Femur (tissue), 1 donor: ENCODE measurements around the gene KIF2A.
"Not testable (repeated sequence)": the region's sequence is repeated elsewhere in the genome, so short reads cannot be mapped to it uniquely, and the experiment has no call there.

Experiments
- DNase-seq: peaks from one replicate; pipeline ENCODE4 v3.0.0-alpha.2; 2017

Gene KIF2A

DNA sequence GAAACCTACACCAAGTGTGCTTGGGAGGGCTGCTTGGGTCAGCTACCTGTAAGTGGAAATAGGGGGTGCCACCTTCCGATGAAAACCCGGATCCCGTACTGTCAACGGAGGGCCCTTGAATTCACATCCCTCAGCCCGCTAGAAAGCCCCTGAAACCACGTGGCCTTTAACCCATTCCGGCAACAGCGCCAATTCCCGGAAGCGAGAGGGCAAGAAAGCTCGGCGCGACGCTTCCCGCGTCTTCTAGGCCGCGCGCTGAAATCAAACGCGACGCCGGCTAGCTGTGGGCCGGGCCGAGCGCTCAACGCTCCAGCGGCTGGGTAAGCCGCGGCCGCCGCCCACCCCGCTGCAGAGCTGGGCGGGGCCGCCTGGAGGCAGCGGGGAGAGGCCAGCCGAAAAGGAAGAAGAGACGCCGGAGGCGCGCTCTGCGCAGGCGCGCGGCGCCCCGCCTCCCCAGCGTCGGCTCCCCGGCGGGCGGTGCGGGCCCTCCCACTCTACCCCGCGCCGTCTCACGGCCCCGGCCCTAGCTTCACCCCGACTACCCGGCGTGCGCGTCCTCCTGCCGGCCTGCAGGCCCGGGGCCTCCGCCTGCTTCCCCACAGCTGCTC lies at the start of gene KIF2A:
Gene KIF2A (plus strand): TSS at position 492 of the 608 bp plus-strand sequence. CDS start 267 bp downstream, outside the sequence.
- peak; percentile 95 for DNase-seq

DNA sequence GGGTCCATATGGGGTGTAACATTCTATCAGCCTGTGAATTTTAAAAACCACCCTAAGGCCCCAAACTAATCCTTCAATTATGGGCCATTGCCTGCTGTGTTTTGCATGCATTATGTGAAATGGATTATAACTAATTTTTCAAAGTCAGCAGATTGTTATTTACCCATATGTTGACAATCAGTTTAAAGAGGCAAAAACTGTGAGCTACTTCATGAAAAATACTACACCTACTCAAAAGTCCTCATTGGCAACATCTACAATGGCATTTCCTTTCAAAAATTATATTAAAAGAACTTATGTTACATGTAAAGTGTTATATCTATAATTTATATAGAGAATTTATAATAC lies 49.0 kb upstream of the KIF2A start:
- DNase-seq: no peak

DNA sequence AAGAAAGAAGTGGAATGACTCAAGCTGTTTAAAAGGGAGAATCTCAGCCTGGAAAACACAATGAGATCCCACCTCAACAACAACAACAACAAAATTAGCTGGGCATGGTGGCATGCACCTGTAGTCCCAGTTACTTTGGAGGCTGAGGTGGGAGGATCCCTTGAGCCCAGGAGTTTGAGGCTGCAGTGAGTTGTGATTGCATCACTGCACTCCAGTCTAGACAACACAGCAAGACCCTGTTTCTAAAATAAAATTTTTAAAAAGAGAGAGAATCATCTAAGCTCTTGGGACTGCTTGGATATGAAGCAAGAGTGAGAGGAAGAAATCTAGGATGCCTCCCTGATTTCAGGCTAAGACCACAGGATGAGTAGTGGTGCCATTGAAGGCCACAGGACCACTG lies 47.4 kb upstream of the KIF2A start:
- DNase-seq: no peak

DNA sequence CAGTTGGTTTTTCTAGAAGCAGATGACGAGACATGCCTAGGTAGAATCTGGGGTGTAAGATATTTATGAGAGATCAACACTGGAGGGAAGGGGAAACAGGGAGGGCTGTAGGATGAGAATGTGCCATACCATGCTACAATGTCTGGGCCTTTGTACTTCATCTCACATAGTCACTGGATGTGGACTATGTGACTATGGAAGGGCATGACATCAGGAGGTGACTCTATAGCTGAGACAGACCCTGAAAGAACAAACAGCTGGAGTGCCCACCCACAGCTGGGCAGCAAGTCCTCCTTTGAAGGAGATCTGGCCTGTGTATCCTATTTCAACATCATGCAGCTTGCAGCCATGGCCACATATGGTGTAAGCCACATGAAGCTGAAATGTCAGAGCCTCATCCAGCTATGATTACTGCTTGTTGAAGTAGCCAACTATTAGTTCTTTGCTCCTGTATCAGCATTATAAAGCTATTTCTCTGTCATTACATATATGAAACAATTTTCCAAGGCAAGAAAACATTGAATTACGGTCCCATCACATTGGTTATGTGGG lies 46.2 kb upstream of the KIF2A start:
- peak; percentile 21 for DNase-seq

GRCh38 chr5:62260513-62260912 lies 45.5 kb upstream of the KIF2A start:
- DNase-seq: no peak

- no peak for DNase-seq
Measured at GRCh38 chr5:62263401-62263800, 42.6 kb upstream of the KIF2A start.

- no peak for DNase-seq
Measured at GRCh38 chr5:62265648-62266112, 40.3 kb upstream of the KIF2A start.

DNA sequence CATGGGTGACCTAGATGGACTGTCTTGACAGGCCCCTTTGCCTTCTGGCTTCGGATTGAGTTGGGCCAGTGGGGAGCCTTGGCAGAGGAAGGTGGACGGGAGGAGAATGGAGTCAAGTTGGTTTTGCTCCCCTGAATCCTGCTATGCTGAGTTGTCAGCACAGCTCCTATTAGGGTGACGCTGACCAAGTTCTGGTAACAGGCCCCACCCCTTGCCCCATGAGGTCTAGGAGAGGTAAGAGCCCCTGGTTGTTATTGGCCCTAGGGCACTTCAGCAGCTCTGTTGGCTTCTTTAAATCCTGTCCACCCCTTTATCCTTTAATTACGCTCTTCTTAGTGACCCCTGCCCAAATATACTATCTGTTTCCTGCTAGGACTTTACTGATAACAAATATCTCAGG lies 39.4 kb upstream of the KIF2A start:
- DNase-seq: no peak

- no peak for DNase-seq
Measured at GRCh38 chr5:62268234-62268633, 37.8 kb upstream of the KIF2A start.

DNA sequence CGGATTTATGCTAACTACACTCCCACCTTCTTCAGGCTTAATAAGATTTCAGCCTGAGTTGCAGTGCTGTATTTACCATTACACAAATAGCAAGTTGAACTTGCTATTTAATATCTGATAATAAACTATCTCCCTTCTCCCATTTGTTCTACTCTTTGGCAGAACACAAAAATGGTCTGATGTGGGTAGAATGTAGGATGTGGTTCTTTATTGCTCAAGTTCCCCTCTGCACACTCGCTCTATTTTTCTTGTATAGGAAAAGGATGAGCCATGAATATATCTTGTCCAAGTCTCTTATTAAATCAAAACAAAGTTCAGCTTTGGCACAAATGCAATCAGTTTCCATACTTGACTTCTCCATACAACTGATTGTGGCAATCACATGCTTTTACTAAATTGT lies 37.2 kb upstream of the KIF2A start:
- no peak for DNase-seq

DNA sequence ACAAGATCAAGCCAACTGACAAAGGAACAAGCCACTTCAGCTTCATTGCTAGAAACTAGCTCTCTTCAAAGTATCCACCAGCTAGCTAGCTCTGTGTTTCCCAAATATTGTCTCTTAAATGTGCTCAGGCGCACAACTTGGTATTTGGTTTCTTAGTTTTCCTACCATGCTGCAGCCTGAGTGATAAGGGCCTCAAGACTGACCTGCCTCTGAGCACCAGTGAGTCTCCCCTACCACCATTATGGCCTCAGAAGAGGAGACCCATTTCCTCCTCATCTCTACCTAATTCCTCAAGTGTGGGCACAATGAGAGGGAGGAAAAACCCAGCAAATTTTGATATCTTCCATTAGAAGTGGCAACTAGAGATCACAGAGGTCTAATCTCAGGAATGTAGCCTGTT lies 34.6 kb upstream of the KIF2A start:
- DNase-seq: no peak

GRCh38 chr5:62271870-62272269 lies 34.1 kb upstream of the KIF2A start:
- DNase-seq: no peak

DNA sequence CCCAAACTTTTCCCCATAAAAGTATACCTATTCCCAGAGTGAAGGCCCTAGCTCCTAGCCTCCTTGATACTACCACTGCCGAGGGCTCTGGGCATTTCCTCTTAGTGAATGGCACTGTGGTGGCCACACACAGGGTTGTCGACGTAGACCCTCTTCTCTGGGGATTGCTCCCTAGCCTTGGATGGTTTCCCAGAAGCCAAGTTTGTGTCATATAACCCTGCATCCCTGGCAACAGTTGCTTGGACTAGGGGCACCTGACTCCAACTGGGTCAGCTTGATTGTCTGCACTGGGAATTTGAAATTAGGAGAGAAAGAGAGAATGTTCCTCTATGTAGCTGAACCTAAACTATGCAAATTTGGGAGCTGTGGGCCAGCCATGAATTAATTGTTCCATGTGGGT lies 32.3 kb upstream of the KIF2A start:
- no peak for DNase-seq

DNA sequence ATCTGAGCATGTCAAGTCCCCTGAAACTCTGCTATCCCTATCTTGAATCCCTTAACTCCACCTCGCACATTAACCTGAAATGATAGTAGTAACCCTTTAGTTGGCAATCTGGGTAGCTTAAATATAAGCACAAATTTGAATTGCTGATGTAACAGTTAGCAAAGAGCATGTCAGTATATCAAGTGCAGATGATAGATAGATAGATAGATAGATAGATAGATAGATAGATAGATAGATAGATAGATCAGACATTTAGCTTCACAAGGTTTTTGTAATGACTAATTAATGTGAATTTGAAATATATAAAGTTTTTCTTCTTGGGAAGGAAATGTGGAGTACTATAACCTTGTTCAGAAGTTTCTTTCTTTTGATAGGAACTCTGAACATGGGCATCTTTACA lies 30.4 kb upstream of the KIF2A start:
- DNase-seq: no peak

DNA sequence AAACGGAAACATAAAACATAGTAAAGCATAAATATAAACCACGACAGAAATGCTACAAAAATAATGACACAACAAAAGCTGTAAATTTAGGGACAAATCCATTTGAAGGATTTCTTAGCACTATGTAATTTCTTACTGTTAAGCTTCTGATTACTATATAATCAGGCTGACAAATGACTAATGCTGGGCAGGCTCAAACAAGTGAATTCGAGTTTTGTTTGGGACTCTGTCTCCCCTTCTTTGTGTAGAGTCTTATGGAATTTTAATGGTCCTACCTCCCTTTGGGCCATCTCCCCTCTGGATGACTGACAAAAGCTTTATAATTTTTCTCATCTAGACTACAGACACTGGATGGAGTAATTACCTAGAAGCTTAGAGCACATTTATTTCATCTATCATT lies 24.6 kb upstream of the KIF2A start:
- DNase-seq: no peak

- no peak for DNase-seq
Measured at GRCh38 chr5:62282064-62282463, 23.9 kb upstream of the KIF2A start.

GRCh38 chr5:62283005-62283404 lies 23.0 kb upstream of the KIF2A start:
- no peak for DNase-seq

DNA sequence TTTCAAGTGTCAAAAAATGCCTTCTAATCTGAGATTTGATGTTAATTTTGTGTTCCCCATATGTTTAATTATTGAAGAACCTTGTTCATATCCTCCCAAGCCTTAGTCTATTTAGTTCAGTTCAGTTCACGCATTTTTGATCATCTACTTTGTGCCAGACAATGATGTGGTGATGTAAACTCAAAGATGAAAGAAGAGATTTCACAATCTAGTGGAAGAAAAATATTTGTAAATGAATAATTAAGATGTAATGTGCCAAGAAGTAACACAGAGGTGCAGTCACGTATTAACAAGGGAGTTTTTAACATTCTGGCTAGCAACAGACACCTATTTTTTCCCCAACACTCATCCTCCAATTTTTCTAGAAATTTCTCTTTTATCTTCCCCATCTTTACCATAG lies 22.1 kb upstream of the KIF2A start:
- no peak for DNase-seq

DNA sequence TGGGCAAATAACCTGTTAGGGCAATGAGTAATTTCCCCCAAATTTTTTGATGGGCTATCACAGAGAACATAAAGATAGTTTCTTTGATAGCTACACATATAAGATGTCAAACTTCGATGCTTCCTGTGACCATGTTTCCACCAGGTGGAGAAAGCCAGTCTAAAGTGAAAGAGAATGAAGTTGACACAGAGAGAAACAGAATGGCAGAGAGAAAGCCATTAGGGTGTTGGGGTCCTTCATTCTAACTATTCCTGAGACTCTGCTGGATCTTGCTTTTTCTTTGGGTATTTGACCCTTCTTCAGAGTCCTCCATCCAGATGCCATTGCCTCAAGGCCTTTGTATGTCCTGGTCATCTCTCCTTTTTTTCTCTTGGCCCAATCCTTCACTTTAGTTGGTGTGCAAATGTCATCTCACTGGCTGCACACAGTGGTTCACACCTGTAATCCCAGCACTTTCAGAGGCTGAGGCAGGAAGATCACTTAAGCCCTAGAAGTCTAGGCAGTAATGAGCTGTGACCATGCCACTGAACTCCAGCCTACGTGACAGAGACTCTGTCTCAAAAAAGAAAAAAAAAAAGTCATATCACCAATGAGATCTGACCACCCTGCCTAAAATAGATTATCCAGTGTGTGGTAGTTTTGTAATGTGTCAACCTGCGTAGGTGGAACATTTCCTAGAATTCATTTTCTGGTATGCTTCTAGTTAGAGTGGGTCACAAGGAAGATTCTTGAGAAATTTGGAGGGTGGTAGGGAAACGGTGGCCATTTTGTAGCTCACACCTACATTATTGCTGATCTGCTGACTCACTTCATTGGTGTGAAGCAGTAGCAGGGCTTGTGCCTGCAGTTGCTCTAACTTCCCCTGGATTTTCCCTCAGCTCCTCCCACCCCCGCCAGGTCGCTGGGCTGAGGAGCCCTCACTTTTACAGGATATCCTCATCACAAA lies 20.8 kb upstream of the KIF2A start:
- DNase-seq: no peak

- no peak for DNase-seq
Measured at GRCh38 chr5:62286834-62287233, 19.2 kb upstream of the KIF2A start.

GRCh38 chr5:62287237-62287636 lies 18.8 kb upstream of the KIF2A start:
- DNase-seq: no peak

DNA sequence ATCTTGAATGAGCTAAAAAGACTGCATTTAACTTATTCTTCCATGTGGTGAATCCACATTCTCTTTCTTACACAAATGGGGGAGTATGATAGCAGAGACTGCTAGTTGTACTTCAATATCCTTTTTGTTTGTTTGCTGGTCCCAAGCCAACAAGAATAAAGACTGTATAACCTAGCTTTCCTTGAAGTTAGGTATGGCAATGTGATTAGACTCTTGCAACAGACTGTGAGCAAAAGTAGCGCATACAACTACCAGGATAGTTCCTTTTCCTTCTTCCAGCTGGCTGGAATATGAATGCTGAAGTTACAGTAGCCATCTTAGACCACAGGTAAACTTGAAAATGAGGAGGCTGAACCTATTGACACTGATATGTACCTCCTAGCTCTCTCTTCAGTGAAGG lies 17.9 kb upstream of the KIF2A start:
- no peak for DNase-seq

GRCh38 chr5:62289813-62290212 lies 16.2 kb upstream of the KIF2A start:
- DNase-seq: no peak

- DNase-seq: not testable (repeated sequence)
Measured at GRCh38 chr5:62291829-62292228, 14.2 kb upstream of the KIF2A start.
